HEK293 (cell line): ENCODE results near the gene OR4D11.

Experiments
- CTCF ChIA-PET: fragments of 350-600 bp; formaldehyde crosslinking; extraction: SDS; loops from one replicate; lab custom pipeline; 2021; ENCODE audit warnings: antibody characterized with exemption; lab: Yijun Ruan, JAX
- POLR2A ChIA-PET: fragments of 300-600 bp; formaldehyde crosslinking; extraction: SDS; loops from one replicate; lab custom pipeline; 2020; ENCODE audit warnings: antibody characterized with exemption, inconsistent platforms; lab: Yijun Ruan, JAX
- H3K27ac ChIP-seq: fragments of 200-500 bp; sonication (Bioruptor generic); 2 replicates; pipeline ENCODE4 v1.5.1; 2014; ENCODE audit warnings: low read depth, low read length, control low read depth, inconsistent platforms; ENCODE audit errors: extremely low read depth
- H3K36me3 ChIP-seq, 2 experiments: fragments of 200-500 bp in 1 of 2; sonication (Bioruptor generic) in 1 of 2; 1 replicate in 1 of 2; 2 replicates in 1 of 2; pipeline ENCODE4 v1.5.1; 2014 to 2017; ENCODE audit warnings: inconsistent platforms in 2 of 2, low read length in 2 of 2; ENCODE audit not compliant: control insufficient read depth in 2 of 2, insufficient read depth in 1 of 2
- H3K4me1 ChIP-seq: fragments of 200-500 bp; sonication (Bioruptor generic); 2 replicates; pipeline ENCODE4 v1.5.1; 2014; ENCODE audit warnings: mild to moderate bottlenecking, low read length, inconsistent platforms; ENCODE audit not compliant: control insufficient read depth, insufficient read depth
- H3K4me3 ChIP-seq: 2 replicates; pipeline ENCODE4 v1.5.1; 2011; ENCODE audit warnings: low read depth, mild to moderate bottlenecking, control low read depth, low read length, moderate library complexity
- H3K9me3 ChIP-seq: fragments of 200-500 bp; sonication (Bioruptor generic); 2 replicates; pipeline ENCODE4 v1.5.1; 2014; ENCODE audit warnings: low read depth, low read length, inconsistent platforms; ENCODE audit not compliant: control insufficient read depth, insufficient read depth
- HOXA7 ChIP-seq: sonication (generic); formaldehyde crosslinking; IDR thresholded peaks from 2 replicates; pipeline ENCODE4 v1.8.1; 2022; ENCODE audit warnings: missing genetic modification reagents, borderline replicate concordance
- HOXC10 ChIP-seq: sonication (generic); formaldehyde crosslinking; IDR thresholded peaks from 2 replicates; pipeline ENCODE4 v1.8.1; 2023; ENCODE audit warnings: mild to moderate bottlenecking, missing genetic modification reagents
- PRDM1 ChIP-seq: fragments of 450-650 bp; formaldehyde crosslinking; IDR thresholded peaks from 2 replicates; pipeline ENCODE4; 2016; ENCODE audit warnings: missing biosample characterization, missing genetic modification characterization
- SCRT2 ChIP-seq: fragments of 450-650 bp; formaldehyde crosslinking; IDR thresholded peaks from 2 replicates; pipeline ENCODE4 v1.5.1; 2016; ENCODE audit warnings: missing biosample characterization, missing genetic modification characterization
- ZFP3 ChIP-seq: fragments of 450-650 bp; formaldehyde crosslinking; IDR thresholded peaks from 2 replicates; pipeline ENCODE4 v1.5.1; 2016; ENCODE audit warnings: low read depth, missing biosample characterization, missing genetic modification characterization
- ZNF132 ChIP-seq: fragments of 450-650 bp; formaldehyde crosslinking; IDR thresholded peaks from 2 replicates; pipeline ENCODE4 v1.5.1; 2017; ENCODE audit warnings: missing biosample characterization, missing genetic modification characterization, borderline replicate concordance
- ZNF157 ChIP-seq: fragments of 450-650 bp; formaldehyde crosslinking; IDR thresholded peaks from 2 replicates; pipeline ENCODE4 v1.5.1; 2016; ENCODE audit warnings: missing biosample characterization, missing genetic modification characterization
- ZNF214 ChIP-seq: fragments of 450-650 bp; formaldehyde crosslinking; IDR thresholded peaks from 2 replicates; pipeline ENCODE4 v1.5.1; 2017; ENCODE audit warnings: missing biosample characterization, mild to moderate bottlenecking, missing genetic modification characterization, borderline replicate concordance
- ZNF366 ChIP-seq: fragments of 450-650 bp; formaldehyde crosslinking; conservative IDR thresholded peaks from 2 replicates; pipeline ENCODE4 v1.5.1; 2016; ENCODE audit warnings: missing biosample characterization, missing genetic modification characterization
- ZNF529 ChIP-seq: fragments of 450-650 bp; formaldehyde crosslinking; IDR thresholded peaks from 2 replicates; pipeline ENCODE4 v1.5.1; 2017; ENCODE audit warnings: missing genetic modification characterization, missing biosample characterization; ENCODE audit not compliant: insufficient replicate concordance
- ZNF600 ChIP-seq: fragments of 450-650 bp; formaldehyde crosslinking; IDR thresholded peaks from 2 replicates; pipeline ENCODE4 v1.5.1; 2016; ENCODE audit warnings: missing biosample characterization, missing genetic modification characterization
- ZNF830 ChIP-seq: fragments of 450-650 bp; IDR thresholded peaks from 2 replicates; pipeline ENCODE4 v1.5.0; 2018; ENCODE audit warnings: missing biosample characterization, missing genetic modification characterization, low read depth, mild to moderate bottlenecking, moderate library complexity
- ZSCAN30 ChIP-seq: fragments of 450-650 bp; IDR thresholded peaks from 2 replicates; pipeline ENCODE4 v1.5.1; 2018; ENCODE audit warnings: missing biosample characterization, mild to moderate bottlenecking, missing genetic modification characterization, moderate library complexity
- TF ChIP-seq, protein P1 (sequence below): fragments of 450-650 bp; formaldehyde crosslinking; IDR thresholded peaks from 2 replicates; pipeline ENCODE4 v1.5.1; 2016; ENCODE audit warnings: missing biosample characterization, missing genetic modification characterization, borderline replicate concordance
- TF ChIP-seq, protein P2 (sequence below): fragments of 450-650 bp; formaldehyde crosslinking; IDR thresholded peaks from 2 replicates; pipeline ENCODE4 v1.5.1; 2017; ENCODE audit warnings: missing biosample characterization, missing genetic modification characterization
- TF ChIP-seq, protein P3 (sequence below): fragments of 450-650 bp; formaldehyde crosslinking; IDR thresholded peaks from 2 replicates; pipeline ENCODE4 v1.5.1; 2017; ENCODE audit warnings: missing biosample characterization, missing genetic modification characterization
- TF ChIP-seq, protein P4 (sequence below): fragments of 450-650 bp; formaldehyde crosslinking; optimal IDR thresholded peaks from 2 replicates; pipeline ENCODE3; 2016; ENCODE audit warnings: missing biosample characterization, mild to moderate bottlenecking, missing genetic modification characterization

OR4D11 gene

DNA sequence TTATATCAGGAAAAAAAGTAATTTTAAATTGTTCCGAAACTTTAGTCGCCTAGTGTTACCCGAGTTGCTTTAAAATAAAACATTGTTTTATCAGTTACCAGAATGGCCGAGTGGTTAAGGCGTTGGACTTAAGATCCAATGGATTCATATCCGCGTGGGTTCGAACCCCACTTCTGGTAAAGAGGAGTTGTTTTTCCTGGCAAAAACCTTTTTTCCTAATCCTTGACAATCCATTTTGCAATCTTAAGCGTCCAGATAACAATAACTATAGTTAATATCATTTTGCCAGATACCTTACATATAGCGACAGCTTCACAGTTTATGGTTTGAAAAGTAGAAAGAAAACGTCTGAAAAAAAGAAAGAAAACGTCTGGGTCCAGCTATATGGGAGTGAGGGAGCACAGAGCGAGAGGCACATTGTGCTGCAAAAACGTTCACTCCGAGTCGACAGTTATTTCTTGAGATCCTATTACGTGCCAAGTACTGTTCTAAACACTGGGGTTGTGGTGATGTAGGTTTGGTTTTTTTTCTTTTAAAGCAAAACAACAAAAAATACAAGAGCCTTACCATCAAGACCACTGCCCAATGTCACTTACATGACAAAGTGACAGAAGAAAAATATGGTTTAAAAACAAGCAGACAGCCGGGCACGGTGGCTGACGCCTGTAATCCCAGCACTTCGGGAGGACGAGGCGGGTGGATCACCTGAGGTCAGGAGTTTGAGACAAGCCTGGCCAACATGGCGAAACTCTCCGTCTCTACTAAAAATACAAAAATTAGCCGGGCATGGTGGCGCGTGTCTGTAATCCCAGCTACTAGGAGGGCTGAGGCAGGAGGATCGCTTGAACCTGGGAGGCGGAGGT, 48.5 kb downstream of the OR4D11 start (continued):
- TF ChIP-seq, protein P1, sequence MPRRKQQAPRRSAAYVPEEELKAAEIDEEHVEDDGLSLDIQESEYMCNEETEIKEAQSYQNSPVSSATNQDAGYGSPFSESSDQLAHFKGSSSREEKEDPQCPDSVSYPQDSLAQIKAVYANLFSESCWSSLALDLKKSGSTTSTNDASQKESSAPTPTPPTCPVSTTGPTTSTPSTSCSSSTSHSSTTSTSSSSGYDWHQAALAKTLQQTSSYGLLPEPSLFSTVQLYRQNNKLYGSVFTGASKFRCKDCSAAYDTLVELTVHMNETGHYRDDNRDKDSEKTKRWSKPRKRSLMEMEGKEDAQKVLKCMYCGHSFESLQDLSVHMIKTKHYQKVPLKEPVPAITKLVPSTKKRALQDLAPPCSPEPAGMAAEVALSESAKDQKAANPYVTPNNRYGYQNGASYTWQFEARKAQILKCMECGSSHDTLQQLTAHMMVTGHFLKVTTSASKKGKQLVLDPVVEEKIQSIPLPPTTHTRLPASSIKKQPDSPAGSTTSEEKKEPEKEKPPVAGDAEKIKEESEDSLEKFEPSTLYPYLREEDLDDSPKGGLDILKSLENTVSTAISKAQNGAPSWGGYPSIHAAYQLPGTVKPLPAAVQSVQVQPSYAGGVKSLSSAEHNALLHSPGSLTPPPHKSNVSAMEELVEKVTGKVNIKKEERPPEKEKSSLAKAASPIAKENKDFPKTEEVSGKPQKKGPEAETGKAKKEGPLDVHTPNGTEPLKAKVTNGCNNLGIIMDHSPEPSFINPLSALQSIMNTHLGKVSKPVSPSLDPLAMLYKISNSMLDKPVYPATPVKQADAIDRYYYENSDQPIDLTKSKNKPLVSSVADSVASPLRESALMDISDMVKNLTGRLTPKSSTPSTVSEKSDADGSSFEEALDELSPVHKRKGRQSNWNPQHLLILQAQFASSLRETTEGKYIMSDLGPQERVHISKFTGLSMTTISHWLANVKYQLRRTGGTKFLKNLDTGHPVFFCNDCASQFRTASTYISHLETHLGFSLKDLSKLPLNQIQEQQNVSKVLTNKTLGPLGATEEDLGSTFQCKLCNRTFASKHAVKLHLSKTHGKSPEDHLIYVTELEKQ (tag by site-specific recombination), result no peak
- peak; percentile 42; the same call in 1 of the 2 replicates for TF ChIP-seq ZSCAN30
- peak; percentile 18; the same call in 1 of the 2 replicates for TF ChIP-seq ZNF600 (tag by site-specific recombination)
- no peak for TF ChIP-seq ZNF529 (tag by site-specific recombination)
- TF ChIP-seq ZNF366 (tag by site-specific recombination), result peak; percentile 66; the same call in 1 of the 2 replicates
- no peak for TF ChIP-seq HOXC10 (CRISPR knock-in tag)
- TF ChIP-seq, protein P2, sequence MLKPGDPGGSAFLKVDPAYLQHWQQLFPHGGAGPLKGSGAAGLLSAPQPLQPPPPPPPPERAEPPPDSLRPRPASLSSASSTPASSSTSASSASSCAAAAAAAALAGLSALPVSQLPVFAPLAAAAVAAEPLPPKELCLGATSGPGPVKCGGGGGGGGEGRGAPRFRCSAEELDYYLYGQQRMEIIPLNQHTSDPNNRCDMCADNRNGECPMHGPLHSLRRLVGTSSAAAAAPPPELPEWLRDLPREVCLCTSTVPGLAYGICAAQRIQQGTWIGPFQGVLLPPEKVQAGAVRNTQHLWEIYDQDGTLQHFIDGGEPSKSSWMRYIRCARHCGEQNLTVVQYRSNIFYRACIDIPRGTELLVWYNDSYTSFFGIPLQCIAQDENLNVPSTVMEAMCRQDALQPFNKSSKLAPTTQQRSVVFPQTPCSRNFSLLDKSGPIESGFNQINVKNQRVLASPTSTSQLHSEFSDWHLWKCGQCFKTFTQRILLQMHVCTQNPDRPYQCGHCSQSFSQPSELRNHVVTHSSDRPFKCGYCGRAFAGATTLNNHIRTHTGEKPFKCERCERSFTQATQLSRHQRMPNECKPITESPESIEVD (tag by site-specific recombination), result peak; percentile 51; the same call in 1 of the 2 replicates
- TF ChIP-seq SCRT2, result no peak
- no peak for TF ChIP-seq ZNF830 (tag by site-specific recombination)
- TF ChIP-seq, protein P3, sequence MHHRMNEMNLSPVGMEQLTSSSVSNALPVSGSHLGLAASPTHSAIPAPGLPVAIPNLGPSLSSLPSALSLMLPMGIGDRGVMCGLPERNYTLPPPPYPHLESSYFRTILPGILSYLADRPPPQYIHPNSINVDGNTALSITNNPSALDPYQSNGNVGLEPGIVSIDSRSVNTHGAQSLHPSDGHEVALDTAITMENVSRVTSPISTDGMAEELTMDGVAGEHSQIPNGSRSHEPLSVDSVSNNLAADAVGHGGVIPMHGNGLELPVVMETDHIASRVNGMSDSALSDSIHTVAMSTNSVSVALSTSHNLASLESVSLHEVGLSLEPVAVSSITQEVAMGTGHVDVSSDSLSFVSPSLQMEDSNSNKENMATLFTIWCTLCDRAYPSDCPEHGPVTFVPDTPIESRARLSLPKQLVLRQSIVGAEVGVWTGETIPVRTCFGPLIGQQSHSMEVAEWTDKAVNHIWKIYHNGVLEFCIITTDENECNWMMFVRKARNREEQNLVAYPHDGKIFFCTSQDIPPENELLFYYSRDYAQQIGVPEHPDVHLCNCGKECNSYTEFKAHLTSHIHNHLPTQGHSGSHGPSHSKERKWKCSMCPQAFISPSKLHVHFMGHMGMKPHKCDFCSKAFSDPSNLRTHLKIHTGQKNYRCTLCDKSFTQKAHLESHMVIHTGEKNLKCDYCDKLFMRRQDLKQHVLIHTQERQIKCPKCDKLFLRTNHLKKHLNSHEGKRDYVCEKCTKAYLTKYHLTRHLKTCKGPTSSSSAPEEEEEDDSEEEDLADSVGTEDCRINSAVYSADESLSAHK (tag by site-specific recombination), result no peak
- TF ChIP-seq ZFP3 (tag by site-specific recombination), result no peak
- no peak for TF ChIP-seq ZNF214 (tag by site-specific recombination)
- no peak for TF ChIP-seq ZNF132 (tag by site-specific recombination)
- no peak for TF ChIP-seq HOXA7 (CRISPR knock-in tag)

DNA sequence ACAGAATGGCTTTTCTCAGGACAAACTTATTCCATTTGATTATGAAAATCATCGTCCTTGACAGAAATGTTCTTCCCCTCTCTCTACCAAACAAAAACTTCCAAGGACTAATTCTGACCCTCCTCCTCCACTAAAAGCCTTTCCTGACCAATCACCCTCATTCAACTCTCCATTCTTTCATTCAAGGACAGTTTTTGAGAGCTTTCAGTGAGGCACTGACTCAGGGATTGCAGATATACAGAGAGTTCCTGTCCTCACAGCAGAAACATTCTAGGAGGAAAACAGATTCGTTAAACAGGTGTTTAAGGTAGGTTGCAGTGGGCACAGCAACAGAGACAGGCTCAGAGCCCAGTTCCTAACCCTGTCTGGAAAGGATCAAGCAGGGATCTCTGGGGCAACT, 49.5 kb downstream of the OR4D11 start:
- H3K4me3 ChIP-seq, result no peak overlapping the region
- ChIA-PET POLR2A (no interaction called here), CTCF (interaction anchor here (0.6 kb wide), 1 partner anchor 676 kb away, joined by 3 read pairs; no protein-coding TSS in a partner anchor)
- TF ChIP-seq PRDM1 (tag by site-specific recombination), result 0 out of 2 replicates have a peak, but pooled peaks have one; percentile 9
- TF ChIP-seq, protein P4, sequence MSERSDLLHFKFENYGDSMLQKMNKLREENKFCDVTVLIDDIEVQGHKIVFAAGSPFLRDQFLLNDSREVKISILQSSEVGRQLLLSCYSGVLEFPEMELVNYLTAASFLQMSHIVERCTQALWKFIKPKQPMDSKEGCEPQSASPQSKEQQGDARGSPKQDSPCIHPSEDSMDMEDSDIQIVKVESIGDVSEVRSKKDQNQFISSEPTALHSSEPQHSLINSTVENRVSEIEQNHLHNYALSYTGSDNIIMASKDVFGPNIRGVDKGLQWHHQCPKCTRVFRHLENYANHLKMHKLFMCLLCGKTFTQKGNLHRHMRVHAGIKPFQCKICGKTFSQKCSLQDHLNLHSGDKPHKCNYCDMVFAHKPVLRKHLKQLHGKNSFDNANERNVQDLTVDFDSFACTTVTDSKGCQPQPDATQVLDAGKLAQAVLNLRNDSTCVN (tag by site-specific recombination), result no peak
- no peak for TF ChIP-seq ZNF157
- H3K27ac ChIP-seq, result no peak overlapping the region
- H3K9me3 ChIP-seq, result no peaks in the 10 kb centered on the region
- H3K4me1 ChIP-seq, result no peaks in the 10 kb centered on the region
- H3K36me3 ChIP-seq, result no peaks in the 10 kb centered on the region
